GM21825 (cell line): ENCODE data around the gene TRMT61A.

Experiments used
- ATAC-seq: cut with Tn5 transposase; IDR thresholded peaks from one replicate; pipeline ENCODE4 v1.9.1; 2021; ENCODE audit warnings: mild to moderate bottlenecking, moderate library complexity; ENCODE audit not compliant: unreplicated experiment

TRMT61A gene

DNA sequence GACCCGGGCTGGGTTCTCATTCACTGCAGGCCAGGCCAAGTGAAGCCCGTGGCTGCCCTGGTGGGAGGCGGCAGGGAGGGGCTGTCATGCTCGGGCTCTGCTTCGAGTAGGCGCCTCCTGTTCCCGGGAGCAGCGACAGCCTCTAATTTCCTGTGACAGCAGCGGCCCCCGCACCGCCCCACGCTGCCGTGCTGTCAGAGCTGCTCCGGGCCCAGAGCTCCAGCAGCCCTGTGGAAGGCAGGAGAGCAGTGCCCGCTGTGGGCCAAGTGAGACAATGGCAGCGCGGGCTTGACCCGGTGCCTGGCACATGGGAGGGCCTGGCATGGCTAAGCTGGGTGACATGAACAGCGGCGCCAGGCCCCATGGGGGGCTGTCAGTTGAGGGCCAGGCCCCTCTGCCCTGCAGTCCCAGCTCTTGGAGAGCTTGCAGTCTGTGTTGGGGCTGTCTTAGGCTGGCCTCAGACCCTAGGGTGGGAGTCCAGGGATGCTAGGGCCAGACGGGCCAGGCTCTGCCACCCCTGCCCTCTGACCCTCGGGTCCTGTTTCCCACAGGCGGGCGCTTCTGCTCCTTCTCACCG, 5.1 kb downstream of the TRMT61A start:
- ATAC-seq: no peak

DNA sequence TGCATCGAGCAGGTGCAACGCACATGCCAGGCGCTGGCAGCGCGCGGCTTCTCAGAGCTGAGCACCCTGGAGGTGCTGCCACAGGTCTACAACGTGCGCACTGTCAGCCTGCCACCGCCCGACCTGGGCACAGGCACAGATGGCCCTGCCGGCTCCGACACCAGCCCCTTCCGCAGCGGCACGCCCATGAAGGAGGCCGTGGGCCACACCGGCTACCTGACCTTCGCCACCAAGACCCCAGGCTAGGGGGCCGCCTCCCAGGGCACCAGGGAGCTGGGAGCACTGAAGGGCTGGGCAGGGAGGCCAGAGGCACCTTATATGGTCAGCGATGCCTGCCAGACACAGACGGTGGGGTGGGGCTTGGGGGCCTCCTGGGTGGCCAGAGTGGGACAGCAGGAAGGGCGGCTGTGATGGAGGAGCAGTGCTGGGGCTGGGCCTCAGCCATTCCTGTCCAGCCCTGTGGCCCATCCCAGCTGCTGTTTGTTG, 5.6 kb downstream of the TRMT61A start:
- no peak for ATAC-seq

DNA sequence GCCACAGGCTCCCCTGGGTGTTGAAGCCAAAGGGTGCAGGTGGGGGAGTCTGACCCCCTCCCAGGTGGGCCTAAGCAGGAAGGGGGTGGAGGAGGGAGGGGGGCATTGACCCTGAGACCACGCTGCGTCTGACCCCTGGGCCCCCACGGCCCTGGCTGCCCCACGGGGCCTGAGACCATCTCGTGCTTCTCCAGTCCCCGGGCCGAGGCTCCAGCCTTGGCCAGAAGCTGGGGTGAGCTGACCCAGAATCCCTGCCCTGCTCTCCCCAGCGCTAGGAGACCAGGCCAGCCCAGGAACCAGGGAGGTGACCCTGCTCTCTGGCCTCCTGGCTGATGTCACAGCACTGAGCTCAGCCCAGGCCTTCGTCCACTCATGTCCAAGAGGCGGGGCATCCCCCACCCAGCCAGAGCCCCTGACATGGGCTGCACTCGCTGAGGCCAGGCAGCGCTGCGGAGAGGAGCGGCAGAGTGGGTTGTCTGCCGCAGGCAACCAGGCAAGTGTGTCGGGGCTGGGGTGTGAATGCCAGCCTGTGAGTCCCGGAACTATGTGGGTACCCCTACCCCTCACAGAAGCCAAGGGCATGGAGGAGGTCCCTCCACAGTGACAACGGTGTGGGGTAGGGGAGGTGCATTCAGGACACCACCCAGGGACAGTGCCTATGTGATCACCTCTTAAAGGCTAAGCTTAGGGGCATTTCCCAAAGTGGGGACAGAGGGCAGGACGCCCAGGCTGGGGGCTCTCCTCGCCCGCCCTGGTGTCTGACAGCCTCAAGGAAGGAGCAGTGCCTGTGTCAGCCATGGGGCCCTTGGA, 6.3 kb downstream of the TRMT61A start:
- ATAC-seq: no peak

DNA sequence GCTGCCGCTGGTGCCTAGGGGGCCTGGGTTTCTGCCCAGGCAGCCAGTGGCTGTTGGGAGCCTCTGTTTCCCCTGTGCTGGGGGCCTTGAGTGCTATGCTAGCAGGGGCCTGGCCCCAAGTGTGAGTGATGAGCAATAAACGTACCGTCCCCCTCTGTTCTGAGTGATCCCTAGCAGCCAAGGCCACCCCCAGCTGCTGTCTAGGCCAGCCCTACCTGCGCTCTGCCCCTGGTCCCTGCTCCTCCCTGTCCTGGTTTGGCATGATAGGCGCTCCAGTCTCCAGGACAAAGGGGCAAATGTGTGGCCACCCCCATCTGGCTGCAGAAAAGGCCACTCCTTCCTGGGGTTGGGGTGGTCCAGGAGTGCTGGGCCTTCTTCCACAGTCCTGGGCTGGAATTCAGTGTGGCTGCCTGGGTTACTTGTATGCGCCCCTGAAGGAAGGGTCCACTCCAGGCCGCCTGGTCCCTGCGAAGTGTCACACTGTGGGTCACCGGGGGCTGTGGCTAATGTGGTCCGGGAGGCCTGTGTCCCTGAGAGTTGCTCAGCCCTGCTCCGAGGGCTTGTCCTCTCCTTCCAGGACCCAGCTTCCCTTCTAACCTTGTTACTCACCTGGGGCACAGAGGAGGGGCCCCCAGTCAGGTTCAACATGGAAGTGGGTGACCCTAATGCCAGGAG, 7.0 kb downstream of the TRMT61A start:
- ATAC-seq: no peak

DNA sequence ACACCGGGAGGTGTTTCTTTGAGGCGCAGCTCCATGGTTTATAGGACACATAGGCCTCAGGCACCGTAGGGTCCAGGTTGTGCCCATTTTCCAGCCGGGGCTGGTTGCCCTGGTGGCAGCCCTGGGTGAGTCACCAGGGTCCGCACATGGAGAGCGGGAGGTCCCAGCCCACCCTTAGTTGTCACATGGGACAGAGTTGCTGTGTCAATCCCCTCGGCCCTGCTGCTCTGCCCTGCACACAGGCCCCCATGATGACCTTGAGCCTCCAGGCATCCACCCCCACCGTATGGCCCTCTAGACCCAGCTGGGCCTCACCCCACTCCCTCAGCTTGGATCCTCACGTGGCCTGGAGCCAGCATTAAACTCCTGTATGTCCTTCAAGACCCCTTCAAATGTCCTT, 7.7 kb downstream of the TRMT61A start:
- no peak for ATAC-seq

DNA sequence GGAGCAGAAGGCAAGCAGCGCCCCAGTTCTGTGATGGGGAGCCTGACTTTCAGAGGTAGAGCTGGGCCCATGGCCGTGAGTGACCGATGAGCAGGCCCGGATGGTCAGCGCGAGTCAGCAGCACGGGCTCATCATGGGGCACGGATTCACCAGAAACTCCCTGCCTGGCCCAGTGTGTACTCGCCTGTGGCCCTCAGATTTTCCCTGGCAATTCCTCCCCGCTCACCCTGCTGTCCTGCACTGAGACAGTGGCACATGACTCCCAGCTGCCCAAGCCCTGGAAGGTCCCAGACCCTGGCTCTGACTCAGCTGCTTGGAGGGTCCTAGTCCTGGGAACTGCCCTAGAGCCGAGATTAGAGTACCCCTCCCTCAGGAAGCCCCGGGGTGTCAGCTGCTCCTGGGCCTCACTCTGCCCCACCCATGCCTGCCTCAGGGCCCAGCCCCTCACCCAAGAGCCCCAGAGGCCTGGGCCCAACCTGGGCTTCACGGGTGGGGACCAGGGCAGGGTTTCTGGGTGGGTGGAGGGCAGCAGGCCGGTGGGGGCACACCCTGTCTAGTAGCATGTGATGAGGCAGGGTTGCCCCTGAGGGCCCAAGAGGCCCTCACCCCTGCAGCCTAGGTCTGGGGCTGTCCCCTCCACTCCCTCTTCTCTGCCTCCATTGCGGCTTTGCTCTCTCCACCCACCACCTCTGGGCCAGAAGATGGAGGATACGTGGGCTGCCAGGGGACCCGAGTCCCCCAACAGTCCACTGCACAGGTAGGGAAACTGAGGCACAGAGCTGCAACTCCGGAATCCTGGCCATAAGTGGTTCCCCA, 8.4 kb downstream of the TRMT61A start:
- no peak for ATAC-seq

DNA sequence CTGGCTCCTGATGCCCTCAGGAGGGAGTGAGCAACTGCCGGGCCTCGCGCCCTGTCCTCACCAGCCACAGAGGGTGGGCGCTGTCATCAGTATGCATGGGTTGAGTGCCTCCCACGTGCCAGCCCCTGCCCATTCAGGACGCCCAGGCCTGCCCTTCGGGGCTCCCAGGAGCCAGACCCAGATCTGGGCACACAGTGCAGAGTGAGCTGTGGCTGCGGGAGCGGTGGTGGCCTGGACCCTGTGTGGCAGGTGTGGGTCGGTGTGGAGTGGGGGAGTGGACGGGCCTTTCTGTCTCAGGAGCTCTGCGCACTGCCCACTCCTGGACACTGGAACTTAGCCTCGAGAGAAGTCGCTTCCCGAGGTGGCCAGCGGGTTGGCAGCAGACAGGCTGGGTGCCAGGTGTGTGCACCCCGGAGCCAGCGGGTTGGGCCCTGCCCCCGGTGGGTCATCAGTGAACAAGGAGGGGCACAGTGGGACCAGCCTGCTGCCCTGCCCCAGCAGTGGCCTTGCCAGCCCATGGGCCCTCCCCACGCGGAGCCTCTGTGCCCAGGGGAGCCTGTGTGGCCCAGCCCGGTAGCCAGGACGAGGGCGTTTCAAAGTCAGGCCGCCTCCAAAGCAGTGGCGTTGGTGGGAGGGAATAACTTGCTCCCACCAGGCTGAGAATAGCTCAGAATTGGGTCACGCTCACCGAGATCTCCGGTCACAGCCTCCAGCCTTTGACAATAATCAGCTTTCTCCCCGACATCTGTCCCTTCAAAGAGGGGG, 9.5 kb downstream of the TRMT61A start:
- ATAC-seq: no peak

DNA sequence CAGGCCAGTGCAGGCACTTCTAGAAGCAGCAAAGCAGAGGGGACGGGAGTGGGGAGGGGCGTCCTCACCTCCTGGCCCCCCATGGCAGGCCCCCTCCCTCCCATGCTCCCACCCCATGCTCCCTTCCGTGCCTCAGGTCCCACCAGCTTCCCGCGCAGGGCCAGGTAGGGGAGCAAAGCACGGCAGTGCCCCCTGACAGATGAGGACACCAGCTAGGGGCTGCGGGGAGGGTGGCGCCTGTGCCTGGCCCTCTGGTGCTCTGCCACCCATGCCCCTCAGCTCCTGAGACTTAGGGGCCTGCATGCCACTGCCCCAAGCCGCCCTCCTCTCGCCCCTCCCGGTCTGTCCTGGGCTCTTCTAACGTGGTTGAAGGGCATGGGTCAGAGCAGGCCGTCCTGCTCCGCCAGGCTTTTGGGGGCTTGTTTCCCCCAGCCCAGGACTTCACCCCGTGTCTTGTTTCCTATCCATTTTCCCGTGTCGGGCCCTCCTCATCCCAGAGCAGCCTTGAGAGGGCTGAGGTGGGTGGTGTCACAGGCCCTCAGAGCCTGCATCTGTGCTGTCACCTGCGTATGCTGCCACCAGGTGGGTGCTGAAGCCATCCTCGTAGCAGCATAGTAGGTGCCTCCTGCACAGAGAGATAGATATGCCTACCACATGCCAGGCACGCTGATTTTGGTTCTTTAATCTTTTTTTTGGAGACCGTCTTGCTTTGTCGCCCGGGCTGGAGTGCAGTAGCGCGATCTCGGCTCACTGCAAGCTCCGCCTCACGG, 10.2 kb downstream of the TRMT61A start:
- no peak for ATAC-seq

DNA sequence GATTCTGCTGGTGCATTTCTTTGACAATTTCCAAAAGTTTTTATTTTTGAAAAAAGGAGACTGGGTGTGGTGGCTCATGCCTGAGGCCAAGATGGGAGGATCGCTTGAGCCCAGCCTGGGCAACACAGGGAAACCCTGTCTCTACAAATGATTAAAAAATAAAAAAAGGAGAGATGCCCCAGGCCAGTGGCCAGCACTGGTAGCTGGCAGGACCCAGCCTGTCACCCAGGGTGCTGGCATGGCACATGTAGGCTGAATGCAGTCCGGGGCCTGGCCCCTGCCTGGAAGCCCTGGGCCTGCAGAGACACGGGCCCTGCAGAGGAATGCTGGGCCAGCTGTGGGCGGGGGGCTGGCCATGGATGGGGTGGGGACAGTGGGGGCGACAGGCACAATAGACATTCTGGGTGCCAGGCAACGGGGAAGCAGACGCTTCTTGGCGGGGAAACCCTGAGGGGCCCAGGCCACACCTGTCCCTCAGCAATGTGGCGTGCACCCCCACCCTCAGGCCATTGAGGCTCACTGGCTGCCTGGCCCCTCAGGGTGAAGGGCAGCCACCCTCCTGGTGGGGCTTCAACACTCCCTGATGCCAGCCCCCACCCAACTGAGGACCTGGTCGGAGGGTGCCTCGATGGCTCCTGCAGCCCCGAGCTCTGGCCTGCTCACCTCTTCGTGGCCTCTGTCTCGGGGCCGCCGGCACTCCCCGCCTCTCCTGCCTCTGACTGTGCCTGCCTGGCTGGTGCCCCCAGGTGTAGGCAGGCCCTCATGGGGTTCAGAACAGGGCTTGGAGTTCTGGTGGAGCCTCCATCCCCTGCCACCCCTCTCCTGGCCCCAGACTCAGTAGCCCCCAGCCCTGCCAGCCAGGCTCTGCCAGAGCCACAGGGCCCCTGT, 12.1 kb downstream of the TRMT61A start:
- ATAC-seq: no peak

DNA sequence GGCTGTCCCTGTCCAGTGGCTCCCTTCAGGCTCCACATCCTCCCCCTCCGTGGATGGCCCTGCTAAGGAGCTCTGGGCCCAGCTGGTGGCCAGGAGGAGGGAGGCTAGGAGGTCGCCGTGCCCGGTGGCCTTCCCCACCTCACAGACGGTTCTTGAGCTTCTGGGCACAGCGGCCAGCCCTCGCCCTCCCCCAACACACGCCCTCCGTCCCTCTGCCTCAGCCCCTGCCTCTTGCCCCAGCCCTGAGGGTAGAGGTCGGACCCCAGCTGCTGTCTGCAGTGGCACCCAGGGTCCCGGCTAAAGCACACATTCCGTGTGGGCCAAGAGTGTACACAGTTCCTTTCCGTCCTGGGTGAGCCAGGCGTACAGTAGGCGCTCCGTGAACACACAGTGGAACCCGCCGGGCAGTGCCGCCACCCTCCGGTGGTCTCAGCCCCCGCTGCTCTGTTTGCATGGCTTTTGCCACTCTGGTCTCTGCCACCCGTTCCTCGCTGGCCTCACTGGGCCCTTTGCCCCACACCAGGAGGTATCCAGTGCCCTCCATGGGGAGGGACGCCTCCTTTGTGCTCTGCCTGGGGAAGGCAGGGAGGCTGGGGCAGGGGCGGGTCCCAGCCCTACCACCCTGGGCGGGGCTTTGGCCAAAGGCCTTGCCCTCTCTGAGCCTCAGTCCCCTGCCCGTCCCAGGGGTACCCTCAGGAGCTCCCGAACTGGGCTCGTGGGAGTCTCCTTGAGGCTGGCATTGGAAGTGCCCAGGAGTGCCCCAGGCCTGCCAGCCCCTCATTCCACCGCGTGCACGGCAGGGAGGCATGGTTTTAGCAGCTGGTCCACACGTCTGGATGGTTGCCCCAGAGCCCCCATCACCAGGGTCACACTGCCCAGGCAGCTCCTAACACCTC, 13.0 kb downstream of the TRMT61A start:
- ATAC-seq: no peak

DNA sequence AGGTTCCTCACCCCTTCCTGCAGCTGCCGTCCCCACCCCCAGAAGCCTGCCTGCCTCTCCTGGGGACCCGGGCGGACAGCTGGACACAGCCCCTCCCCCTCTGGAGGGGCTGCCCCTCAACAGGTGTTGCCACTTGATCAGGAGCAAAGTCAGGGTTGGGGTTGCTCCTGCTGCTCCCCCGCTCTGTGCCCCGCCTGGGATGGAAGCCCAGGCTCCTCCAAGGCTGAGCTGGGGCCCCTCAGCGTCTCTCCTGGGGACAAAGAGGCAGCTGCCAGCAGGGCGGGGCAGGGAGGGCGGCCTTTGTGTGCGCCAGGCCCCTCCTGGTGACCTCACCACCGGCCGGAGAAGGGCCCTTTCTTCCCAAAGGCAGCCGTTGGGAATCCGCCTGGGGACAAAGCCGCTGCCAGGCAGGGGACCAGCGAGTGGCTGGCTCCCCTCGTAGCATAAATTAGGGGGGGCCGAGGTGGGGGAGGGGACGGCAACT, 13.7 kb downstream of the TRMT61A start:
- no peak for ATAC-seq

DNA sequence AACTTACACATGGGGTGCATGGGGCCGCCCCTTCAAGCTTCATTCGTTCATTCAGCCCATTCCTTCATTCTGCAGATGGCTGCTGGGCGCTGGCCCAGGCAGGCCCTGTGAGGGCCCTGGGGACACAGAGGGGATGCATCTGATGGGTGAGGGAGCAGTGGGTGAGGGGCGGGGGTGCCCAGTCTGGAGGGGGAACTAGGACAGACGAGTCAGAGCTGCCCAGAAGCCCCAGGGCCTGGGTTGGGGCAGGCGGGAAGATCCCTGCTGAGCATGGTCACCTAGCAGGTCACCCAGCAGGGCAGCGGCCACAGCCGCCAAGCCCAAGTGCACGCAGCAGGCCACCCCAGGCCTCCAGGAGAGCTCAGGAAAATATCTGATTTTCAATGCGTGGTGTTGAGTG, 14.1 kb downstream of the TRMT61A start:
- no peak for ATAC-seq

DNA sequence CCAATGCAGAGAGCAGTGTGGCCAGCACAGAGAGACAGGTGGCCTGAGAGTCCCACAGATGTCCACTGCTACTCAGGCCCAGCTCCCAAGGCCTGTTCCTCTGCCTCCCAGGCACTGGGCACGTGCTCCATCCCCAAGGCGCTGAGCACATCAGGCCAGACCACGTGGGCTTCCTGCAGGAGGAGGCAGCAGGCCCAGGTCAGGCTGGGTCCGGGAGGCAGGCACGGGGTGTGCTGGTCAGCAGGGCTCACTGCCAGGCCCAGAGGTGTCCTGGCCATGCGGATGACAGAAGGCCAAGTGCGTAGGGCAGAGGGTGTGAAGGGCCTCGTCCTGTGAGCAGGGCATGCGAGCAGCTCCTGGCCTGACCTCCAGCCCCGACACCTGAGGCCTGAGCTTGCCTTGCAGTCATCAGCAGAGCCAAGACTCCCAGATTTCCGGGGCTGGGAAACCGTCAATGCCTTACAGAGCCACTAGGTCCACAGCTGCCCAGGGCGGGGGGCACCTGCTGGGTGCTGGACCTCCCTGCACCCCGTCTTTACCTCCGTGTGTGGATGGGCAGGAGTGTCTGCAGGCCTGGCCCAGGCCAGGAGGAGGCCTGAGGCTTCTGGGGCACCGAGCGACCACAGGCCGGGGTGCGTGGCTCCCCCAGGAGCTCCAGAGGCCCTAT, 14.9 kb downstream of the TRMT61A start:
- no peak for ATAC-seq

DNA sequence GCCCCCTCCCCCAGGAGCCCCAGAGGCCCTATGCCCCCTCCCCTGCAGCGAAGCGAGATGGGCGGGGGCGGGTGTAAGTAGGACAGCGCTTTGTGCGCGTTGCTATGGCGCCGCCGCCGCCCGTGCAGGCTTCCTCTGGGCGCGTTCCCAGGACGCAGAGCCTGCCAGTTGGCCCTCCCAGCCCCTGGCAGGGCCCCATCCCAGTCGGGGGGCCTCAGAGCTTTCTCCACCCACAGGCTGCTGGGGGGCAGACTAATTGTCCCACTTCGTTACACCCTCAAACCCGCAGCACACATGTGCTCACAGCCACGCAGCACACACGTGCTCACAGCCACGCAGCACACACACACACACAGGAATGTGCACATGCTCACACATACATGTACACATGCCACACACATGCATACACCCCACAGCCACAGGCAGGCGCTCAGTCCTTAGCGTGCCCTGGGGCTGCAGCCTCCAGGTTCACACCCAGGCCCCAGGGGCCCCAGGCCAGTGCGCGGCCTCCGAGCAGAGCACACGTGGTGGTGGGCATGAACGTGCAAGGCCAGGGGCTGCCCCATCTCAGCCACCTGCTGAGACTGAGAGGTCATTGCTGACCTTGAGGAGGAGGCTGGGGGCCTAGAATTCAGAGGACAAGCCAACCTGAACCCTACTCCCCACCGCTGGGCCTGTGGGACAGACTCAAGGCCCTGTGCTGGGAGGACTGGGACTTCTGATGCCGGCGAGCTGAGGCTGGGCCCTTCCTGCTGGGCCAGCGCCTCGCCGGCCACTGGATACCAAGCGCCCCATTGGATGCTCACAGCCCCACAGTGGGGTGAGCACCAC, 15.6 kb downstream of the TRMT61A start:
- ATAC-seq: no peak

DNA sequence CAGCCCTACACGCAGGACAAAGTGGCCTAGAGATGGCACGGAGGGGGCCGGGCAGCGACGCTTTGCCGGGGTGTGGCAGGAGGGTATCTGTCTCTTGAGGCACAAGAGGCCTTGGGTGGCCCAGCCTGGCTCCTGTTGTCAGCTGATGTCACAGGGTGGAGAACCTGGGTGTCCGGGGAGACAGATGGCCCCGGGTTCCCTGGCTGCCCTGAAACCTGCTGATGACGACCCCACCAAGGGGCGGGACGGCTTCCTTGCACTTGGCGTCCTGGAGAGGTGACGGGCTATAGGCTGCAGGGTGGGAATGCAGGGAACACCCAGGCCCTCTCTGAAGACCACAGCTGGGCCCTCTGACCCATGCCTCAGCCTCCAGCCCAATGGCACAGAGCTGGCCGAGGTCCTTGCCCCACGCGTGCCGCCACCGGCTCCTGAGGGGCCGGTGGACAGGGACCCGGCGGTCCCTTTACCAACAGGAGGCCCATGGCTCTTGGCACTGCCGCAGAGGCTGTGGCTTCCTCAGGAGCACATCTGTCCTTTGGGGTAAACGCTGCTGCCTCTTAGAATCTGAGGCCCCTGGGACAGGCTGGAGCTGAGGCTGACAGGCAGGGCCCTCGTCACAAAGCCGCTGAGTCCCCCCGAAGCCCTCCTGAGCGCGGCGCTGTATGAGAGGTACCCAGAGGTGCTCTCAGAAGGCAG, 16.4 kb downstream of the TRMT61A start:
- ATAC-seq: no peak
